Measurements from ENCODE around the gene MSX1. TPM values are rescaled to one million over a fixed set of nuclear protein-coding genes. Genes with fewer than 3 reads are reported as not detected.

Gene MSX1
- total RNA-seq, 1 donor from 2014 or later, result 0.33 TPM

DNA sequence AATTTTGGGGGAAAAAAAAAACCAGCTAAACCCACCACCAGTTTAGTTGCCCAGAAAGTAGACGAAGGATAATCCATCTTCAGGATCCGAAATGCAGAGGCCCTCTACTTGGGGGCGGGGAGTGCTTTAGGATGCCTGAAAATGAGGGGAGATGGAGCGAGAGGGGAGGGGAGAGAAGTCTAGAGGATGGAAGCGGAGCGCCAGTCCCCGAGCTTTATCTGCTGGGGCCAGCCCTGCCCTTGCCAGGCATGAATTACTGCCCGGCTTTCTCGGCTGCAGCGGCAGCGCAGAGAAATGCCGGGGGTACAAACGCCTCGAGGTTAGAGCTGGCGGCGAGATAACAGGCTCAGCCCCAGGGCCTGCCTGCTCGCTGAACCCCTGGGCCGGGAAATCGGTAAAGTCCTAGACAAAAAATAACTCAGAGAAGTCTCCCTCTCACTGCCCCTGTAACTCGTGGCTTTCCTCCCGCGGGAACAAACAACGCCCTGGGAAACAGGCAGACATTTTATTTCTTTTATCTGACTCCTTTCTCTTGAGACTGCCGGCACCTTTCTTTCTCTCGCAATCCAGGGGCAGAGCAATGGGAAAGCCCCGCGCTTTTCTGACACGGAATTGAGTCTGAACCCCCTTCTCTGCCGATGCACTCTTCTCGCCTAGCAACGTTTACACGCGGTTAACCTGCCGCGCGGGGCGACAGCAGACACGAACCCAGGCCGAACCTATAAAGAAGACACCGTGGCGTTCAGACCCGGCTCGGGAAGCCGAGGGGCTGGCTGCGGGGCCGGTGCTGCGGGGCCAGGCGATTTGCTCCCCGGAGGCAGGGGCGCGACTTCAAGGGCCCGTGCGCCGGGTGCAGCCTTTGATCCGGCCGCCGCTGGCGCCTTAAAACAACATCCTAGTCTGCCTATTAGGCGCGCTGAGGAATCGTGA lies 3.1 kb upstream of the MSX1 start:
- DNase-seq (ENCODE audit: low spot score) (no peak), ATAC-seq (no peak)

GRCh38 chr4:4857001-4857808 lies 2.3 kb upstream of the MSX1 start:
- no peak for DNase-seq (ENCODE audit: low spot score)
- no peak for ATAC-seq

- DNase-seq (ENCODE audit: low spot score), result no peak
- ATAC-seq, result no peak
These were observed 1.5 kb upstream of the MSX1 start for GRCh38 chr4:4857809-4858508.

DNA sequence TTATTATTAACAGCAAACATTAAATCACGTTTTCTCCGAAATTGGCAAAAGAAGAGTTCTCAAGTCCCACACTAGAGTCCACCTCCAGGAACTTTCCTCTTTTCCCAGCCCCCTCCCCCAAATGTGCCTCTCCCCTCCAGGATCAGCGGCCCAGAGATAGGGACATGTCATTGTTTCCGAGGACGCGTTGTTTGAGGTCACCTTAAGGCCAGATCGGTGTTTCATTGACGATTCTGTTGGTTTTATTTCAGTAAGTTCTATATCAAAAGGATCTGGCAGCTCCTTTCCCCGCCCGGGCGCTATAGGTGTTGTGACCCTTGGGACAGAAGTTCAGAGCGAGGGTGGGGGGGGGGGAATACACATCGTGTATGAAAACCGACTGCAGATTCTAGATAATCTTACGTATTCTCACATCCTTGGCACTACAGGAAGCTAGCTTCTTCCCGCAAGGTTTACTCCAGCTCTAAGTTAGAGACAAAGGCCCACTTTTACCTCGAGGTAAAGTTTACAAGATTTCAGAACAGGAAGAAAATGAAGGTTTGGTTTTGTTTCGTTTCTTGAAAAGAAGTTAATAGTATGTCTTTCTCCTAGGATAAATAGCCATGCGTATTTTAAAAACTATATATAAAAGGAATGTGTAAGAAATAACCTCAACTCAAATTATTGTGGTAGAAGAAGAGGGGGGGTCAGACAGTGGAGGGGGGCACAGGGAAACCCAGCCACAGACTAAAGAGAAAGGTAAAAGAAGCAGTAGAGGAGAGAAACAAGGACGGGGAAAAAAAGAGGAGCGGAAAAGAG lies 739 bp upstream of the MSX1 start:
- DNase-seq (ENCODE audit: low spot score) (no peak), ATAC-seq (no peak)

- ATAC-seq (peak; percentile 28), DNase-seq (ENCODE audit: low spot score) (no peak)
These were observed 534 bp downstream of the MSX1 start for GRCh38 chr4:4859799-4860599.

- ATAC-seq (peak; percentile 6), DNase-seq (ENCODE audit: low spot score) (no peak)
These were observed 1.3 kb downstream of the MSX1 start for GRCh38 chr4:4860600-4861389.

- ATAC-seq (no peak), DNase-seq (ENCODE audit: low spot score) (no peak)
These were observed 2.0 kb downstream of the MSX1 start for GRCh38 chr4:4861390-4862018.

- ATAC-seq (no peak), DNase-seq (ENCODE audit: low spot score) (no peak)
These were observed 2.6 kb downstream of the MSX1 start for GRCh38 chr4:4862071-4862551.

- no peak for ATAC-seq
- no peak for DNase-seq (ENCODE audit: low spot score)
These were observed 3.4 kb downstream of the MSX1 start for GRCh38 chr4:4862665-4863482.

DNA sequence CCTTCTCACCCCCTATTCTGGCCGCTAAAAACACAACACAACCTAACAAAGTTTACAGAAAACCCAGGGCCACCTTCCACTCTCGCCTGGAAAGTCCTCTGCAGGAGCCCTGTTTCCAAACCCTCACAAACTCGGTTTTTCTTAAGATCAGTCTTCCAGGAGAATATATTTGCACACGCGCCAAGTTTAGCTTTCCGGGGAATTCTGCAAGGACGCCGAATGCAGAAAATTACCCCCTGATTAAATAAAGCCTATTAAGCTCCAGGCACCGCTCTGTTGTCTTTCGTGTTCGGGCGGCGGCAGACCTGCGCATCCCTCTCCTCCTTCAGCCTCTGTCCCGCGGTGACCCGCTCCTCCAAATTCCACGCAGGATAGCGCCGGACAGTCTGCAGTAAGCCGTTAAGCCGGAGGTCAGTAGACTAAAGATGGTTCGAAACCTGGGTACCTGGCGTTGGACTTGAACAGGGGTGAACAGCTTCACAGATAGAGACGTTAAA lies 5.0 kb downstream of the MSX1 start:
- no peak for DNase-seq (ENCODE audit: low spot score)
- ATAC-seq, result no peak

DNA sequence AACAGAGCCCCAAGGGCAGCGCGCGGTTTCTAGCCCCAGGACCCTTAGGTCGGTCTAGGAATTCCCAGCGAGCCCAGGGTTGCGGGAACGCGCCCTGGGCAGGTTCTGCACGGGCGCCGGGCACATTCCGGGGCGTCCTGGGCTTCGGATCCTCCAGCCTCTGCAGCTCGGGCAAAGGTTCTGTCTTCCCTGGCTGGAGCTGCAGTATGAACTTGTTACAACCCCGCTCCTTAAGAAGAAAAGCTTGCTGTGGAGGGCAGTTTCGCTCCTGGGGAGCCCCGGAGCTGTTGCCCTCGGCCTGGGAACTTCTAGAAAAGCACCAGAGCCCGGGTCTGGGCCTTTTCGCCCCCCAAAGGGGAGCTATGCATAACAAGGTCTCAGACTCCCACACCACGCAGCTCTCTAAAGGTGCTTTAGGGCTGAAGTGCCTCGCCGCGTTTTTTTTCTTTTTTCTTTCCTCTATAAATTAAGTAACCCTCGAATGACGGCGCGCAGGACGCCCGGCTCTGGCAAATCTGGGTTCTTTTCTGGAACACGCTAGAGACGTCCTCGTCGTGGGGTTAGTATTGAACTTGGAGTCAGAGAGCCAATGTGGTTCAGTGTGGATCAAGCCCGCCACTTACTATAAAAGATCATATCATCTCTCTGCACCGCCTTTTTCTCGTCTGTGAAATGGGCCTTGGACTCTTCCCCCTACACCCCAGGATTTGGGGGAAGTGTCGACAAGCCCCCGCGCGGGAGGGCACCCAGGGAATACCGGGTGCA lies 5.7 kb downstream of the MSX1 start:
- DNase-seq (ENCODE audit: low spot score) (no peak), ATAC-seq (no peak)

- ATAC-seq (no peak), DNase-seq (ENCODE audit: low spot score) (no peak)
These were observed 6.2 kb downstream of the MSX1 start for GRCh38 chr4:4865705-4866123.

GRCh38 chr4:4866124-4866865 lies 6.8 kb downstream of the MSX1 start:
- DNase-seq (ENCODE audit: low spot score), result no peak

GRCh38 chr4:4866866-4867374 lies 7.5 kb downstream of the MSX1 start:
- ATAC-seq, result no peak
- DNase-seq (ENCODE audit: low spot score), result no peak

More at GRCh38 chr4:4866124-4866865, 6.8 kb downstream of the MSX1 start:
- ATAC-seq, result no peak

- no peak for ATAC-seq
- no peak for DNase-seq (ENCODE audit: low spot score)
These were observed 8.0 kb downstream of the MSX1 start for GRCh38 chr4:4867375-4868039.
